ENCODE results near the gene AIPL1.
"Not testable (repeated sequence)": the region's sequence is repeated elsewhere in the genome, so short reads cannot be mapped to it uniquely, and the experiment has no call there.

The AIPL1 gene

GRCh38 chr17:6435051-6435450 is at the start of gene AIPL1:
TSS of gene AIPL1 (minus strand) at chr17:6435121. CDS start at chr17:6435104, 17 bp downstream.
- in situ Hi-C loops (cut with HindIII; ENCODE audit: low pct_unique_long_range_greater_than_20kb, low sequenced_read_pairs): no loop called here
- DNase-seq (ENCODE audit: low read depth in 1 of 2, low spot score in 1 of 2): no peak
- TF ChIP-seq JUND (IDR thresholded peaks at IDR 0.05; ENCODE audit: low read depth): no peak

- DNase-seq (ENCODE audit: low read depth in 1 of 2, low spot score in 1 of 2): no peak
- in situ Hi-C loops (cut with HindIII; ENCODE audit: low pct_unique_long_range_greater_than_20kb, low sequenced_read_pairs): no loop called here
- TF ChIP-seq JUND (IDR thresholded peaks at IDR 0.05; ENCODE audit: low read depth): no peak
Observed at GRCh38 chr17:6483507-6483906, 48.6 kb upstream of the AIPL1 start.

GRCh38 chr17:6482796-6483195 is 47.9 kb upstream of the AIPL1 start:
- DNase-seq (ENCODE audit: low read depth in 1 of 2, low spot score in 1 of 2); in situ Hi-C loops (cut with HindIII; ENCODE audit: low pct_unique_long_range_greater_than_20kb, low sequenced_read_pairs): not testable (repeated sequence)

GRCh38 chr17:6482105-6482455 is 47.2 kb upstream of the AIPL1 start:
- no peak for DNase-seq (ENCODE audit: low read depth in 1 of 2, low spot score in 1 of 2)
- TF ChIP-seq JUND (IDR thresholded peaks at IDR 0.05; ENCODE audit: low read depth): no peak
- in situ Hi-C loops (cut with HindIII; ENCODE audit: low pct_unique_long_range_greater_than_20kb, low sequenced_read_pairs): no loop called here

- no peak for TF ChIP-seq JUND (IDR thresholded peaks at IDR 0.05; ENCODE audit: low read depth)
- in situ Hi-C loops (cut with HindIII; ENCODE audit: low pct_unique_long_range_greater_than_20kb, low sequenced_read_pairs): no loop called here
- no peak for DNase-seq (ENCODE audit: low read depth in 1 of 2, low spot score in 1 of 2)
Observed at GRCh38 chr17:6480303-6480675, 45.4 kb upstream of the AIPL1 start.

- TF ChIP-seq JUND (IDR thresholded peaks at IDR 0.05; ENCODE audit: low read depth): no peak
Observed at GRCh38 chr17:6479622-6480302, 44.8 kb upstream of the AIPL1 start.

GRCh38 chr17:6478486-6478885 is 43.6 kb upstream of the AIPL1 start:
- DNase-seq (ENCODE audit: low read depth in 1 of 2, low spot score in 1 of 2): no peak
- no peak for TF ChIP-seq JUND (IDR thresholded peaks at IDR 0.05; ENCODE audit: low read depth)
- in situ Hi-C loops (cut with HindIII; ENCODE audit: low pct_unique_long_range_greater_than_20kb, low sequenced_read_pairs): no loop called here

More at GRCh38 chr17:6479622-6480302, 44.8 kb upstream of the AIPL1 start:
- no peak for DNase-seq (ENCODE audit: low read depth in 1 of 2, low spot score in 1 of 2)
- in situ Hi-C loops (cut with HindIII; ENCODE audit: low pct_unique_long_range_greater_than_20kb, low sequenced_read_pairs): no loop called here

GRCh38 chr17:6477831-6478383 is 43.0 kb upstream of the AIPL1 start:
- no peak for TF ChIP-seq JUND (IDR thresholded peaks at IDR 0.05; ENCODE audit: low read depth)
- no peak for DNase-seq (ENCODE audit: low read depth in 1 of 2, low spot score in 1 of 2)
- in situ Hi-C loops (cut with HindIII; ENCODE audit: low pct_unique_long_range_greater_than_20kb, low sequenced_read_pairs): no loop called here

- DNase-seq (ENCODE audit: low read depth in 1 of 2, low spot score in 1 of 2): no peak
- in situ Hi-C loops (cut with HindIII; ENCODE audit: low pct_unique_long_range_greater_than_20kb, low sequenced_read_pairs): no loop called here
- TF ChIP-seq JUND (IDR thresholded peaks at IDR 0.05; ENCODE audit: low read depth): no peak
Observed at GRCh38 chr17:6476810-6477179, 41.9 kb upstream of the AIPL1 start.

- no peak for DNase-seq (ENCODE audit: low read depth in 1 of 2, low spot score in 1 of 2)
- in situ Hi-C loops (cut with HindIII; ENCODE audit: low pct_unique_long_range_greater_than_20kb, low sequenced_read_pairs): no loop called here
- TF ChIP-seq JUND (IDR thresholded peaks at IDR 0.05; ENCODE audit: low read depth): no peak
Observed at GRCh38 chr17:6476076-6476809, 41.3 kb upstream of the AIPL1 start.

- TF ChIP-seq JUND (IDR thresholded peaks at IDR 0.05; ENCODE audit: low read depth): no peak
- in situ Hi-C loops (cut with HindIII; ENCODE audit: low pct_unique_long_range_greater_than_20kb, low sequenced_read_pairs): no loop called here
- no peak for DNase-seq (ENCODE audit: low read depth in 1 of 2, low spot score in 1 of 2)
Observed at GRCh38 chr17:6475411-6475810, 40.5 kb upstream of the AIPL1 start.

- in situ Hi-C loops (cut with HindIII; ENCODE audit: low pct_unique_long_range_greater_than_20kb, low sequenced_read_pairs): no loop called here
- no peak for TF ChIP-seq JUND (IDR thresholded peaks at IDR 0.05; ENCODE audit: low read depth)
- DNase-seq (ENCODE audit: low read depth in 1 of 2, low spot score in 1 of 2): no peak
Observed at GRCh38 chr17:6474906-6475305, 40.0 kb upstream of the AIPL1 start.

- in situ Hi-C loops (cut with HindIII; ENCODE audit: low pct_unique_long_range_greater_than_20kb, low sequenced_read_pairs): no loop called here
Observed at GRCh38 chr17:6474376-6474775, 39.5 kb upstream of the AIPL1 start.

More at GRCh38 chr17:6474376-6474775, 39.5 kb upstream of the AIPL1 start:
- DNase-seq (ENCODE audit: low read depth in 1 of 2, low spot score in 1 of 2): no peak
- TF ChIP-seq JUND (IDR thresholded peaks at IDR 0.05; ENCODE audit: low read depth): no peak
